ENCODE data around the gene SDHAF2.

The SDHAF2 gene

DNA sequence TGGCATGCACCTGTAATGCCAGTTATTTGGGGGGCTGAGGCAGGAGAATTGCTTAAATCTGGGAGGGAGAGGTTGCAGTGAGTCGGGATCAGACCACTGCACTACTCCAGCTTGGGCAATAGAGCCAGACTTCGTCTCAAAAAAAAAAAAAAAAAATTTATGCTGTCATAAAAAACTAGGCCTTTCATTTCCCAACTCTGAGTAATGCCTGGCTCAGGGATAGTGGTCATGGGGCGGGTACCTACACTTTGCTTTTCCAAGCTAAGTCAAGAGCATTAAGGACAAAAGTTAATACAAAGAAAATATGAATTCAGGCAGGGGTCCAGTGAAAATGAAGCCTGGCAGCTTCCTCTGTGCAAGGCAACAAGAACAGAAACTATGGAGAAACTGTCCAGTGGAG is 16.4 kb upstream of the SDHAF2 start:
- TF ChIP-seq, protein P1, sequence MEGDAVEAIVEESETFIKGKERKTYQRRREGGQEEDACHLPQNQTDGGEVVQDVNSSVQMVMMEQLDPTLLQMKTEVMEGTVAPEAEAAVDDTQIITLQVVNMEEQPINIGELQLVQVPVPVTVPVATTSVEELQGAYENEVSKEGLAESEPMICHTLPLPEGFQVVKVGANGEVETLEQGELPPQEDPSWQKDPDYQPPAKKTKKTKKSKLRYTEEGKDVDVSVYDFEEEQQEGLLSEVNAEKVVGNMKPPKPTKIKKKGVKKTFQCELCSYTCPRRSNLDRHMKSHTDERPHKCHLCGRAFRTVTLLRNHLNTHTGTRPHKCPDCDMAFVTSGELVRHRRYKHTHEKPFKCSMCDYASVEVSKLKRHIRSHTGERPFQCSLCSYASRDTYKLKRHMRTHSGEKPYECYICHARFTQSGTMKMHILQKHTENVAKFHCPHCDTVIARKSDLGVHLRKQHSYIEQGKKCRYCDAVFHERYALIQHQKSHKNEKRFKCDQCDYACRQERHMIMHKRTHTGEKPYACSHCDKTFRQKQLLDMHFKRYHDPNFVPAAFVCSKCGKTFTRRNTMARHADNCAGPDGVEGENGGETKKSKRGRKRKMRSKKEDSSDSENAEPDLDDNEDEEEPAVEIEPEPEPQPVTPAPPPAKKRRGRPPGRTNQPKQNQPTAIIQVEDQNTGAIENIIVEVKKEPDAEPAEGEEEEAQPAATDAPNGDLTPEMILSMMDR (IDR thresholded peaks at IDR 0.05; ENCODE audit: insufficient read depth, missing control alignments) = no peak
- FAIRE-seq = no peak
- no peak for DNase-seq (ENCODE audit: insufficient read length, low spot score)

DNA sequence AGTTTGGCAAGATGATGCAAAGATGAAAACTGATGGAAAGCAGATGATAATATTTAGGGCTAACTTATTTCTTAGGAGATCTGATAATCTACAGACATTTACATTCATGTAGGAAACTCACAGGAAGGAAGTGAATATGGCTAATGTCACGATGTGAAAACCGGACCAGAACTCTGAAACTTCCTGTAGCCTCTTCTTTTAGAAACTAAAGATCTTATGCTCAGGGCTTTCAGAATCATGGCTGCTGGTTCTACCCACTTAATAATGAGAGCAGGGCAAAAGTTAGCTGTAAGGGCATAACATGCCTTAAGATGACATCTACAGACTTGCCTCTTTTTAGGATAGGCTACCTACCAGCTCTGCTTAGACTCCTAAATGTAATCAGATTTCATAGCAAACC is 15.4 kb upstream of the SDHAF2 start:
- TF ChIP-seq, protein P1 (IDR thresholded peaks at IDR 0.05; ENCODE audit: insufficient read depth, missing control alignments) = no peak
- DNase-seq (ENCODE audit: insufficient read length, low spot score) (no peak), FAIRE-seq (no peak)

DNA sequence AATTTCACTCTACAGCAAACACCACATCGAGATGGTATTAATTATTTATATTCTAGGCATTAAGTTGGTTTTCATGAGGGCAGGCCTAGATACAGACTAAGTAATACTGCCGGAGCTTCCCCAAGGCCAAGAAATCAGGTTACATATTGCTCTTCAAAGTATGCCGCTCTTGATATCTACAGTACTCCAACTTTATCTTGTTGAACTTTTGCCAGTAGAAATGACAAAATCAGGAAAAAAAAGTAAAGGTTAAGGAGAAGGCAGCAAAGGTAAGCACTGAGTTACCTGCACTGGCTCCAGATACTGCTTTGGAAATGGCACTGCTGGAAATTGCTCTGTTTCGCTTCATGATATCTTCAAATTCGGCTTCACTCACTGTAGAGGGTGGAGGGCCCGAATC is 14.5 kb upstream of the SDHAF2 start:
- DNase-seq (ENCODE audit: insufficient read length, low spot score) (no peak), FAIRE-seq (no peak)
- TF ChIP-seq, protein P1 (IDR thresholded peaks at IDR 0.05; ENCODE audit: insufficient read depth, missing control alignments) = no peak

DNA sequence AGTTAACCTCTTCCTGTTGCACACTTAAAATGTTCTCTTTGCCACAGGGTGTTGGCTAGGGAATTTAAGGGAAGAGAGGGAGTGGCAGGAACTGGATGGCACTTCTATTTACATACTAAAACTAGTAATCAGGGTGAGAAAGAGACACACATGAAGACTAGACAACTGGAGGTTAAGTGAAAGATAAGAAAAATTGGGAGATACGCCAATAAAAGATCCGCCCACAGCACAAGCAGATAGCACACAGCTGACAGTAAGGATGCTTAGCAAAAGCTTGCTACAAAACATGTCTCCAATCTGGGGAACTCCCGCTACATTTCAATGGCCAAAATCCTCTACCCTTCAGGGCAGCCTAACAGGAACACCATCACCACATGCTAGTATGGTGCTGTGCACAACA is 13.0 kb upstream of the SDHAF2 start:
- DNase-seq (ENCODE audit: insufficient read length, low spot score) (no peak), FAIRE-seq (no peak)
- TF ChIP-seq, protein P1 (IDR thresholded peaks at IDR 0.05; ENCODE audit: insufficient read depth, missing control alignments) = no peak

DNA sequence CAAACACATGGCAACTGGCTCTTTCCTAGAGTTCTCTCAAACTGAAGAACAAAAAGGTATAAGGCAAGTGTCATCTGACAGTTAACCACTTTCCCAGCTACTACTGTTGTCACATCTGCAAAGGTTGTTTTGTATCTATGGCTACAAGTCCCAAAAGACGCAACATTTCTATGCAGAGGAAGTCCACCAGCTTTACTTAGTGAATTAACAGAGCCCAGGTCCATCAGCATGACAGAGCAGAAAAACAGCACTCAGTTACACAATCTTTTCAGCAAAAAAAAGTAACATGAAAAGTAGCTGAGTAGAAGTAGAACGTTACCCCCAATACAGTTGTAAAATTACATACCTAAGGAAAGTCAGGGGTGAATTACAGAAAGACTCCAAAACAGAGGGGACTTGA is 12.3 kb upstream of the SDHAF2 start:
- no peak for FAIRE-seq
- no peak for DNase-seq (ENCODE audit: insufficient read length, low spot score)
- TF ChIP-seq, protein P1 (IDR thresholded peaks at IDR 0.05; ENCODE audit: insufficient read depth, missing control alignments) = no peak

DNA sequence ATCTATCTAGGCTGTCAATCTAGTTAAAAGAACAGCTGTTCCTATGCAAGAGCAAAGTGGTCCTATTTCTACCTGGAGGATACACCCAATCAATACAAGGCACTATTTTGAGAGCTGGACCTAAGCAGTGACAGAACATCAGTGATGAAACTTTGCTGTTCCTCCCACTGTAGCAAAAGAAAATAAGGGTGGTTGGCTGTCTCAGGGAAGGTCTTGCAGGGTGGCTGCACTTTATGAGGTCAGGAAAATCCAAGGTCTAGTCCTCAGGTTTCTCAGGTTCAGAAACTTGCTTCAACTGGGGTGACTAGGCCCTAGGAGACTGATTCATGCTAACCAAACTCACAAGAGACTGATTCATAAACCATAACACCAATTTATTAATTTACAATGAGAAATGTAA is 11.8 kb upstream of the SDHAF2 start:
- FAIRE-seq (no peak), DNase-seq (ENCODE audit: insufficient read length, low spot score) (no peak)
- TF ChIP-seq, protein P1 (IDR thresholded peaks at IDR 0.05; ENCODE audit: insufficient read depth, missing control alignments) = no peak

DNA sequence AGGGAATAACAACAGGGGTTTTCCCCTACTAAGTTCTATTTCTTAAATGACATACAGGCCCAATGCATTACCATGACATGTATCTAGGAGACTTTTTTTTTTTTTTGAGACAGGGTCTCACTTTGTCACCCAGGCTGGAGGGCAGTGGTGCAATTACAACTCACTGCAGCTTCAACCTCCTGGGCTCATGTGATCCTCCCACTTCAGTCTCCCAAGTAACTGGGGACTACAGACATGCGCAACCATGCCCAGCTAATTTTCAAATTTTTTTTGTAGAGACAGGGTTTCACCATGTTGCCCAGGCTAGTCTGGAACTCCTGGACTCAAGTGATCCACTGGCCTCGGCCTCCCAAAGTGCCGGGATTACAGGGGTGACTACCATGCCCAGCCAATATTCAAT is 7.7 kb upstream of the SDHAF2 start:
- TF ChIP-seq, protein P1 (IDR thresholded peaks at IDR 0.05; ENCODE audit: insufficient read depth, missing control alignments) = no peak
- FAIRE-seq (no peak), DNase-seq (ENCODE audit: insufficient read length, low spot score) (no peak)

Measured in D721Med (cell line).